Sigmoid colon (tissue), 7 donors: ENCODE measurements around the gene CDK14. TPM values are rescaled to one million over a fixed set of nuclear protein-coding genes. Genes with fewer than 3 reads are reported as not detected.

ENCODE experiments used
- DNase-seq: peaks from one replicate; pipeline ENCODE4 v3.0.0-alpha.2; 2019
- H3K27ac ChIP-seq, 4 donors: fragments of 200-600 bp; sonication (generic); one replicate each; pipeline ENCODE4 v1.5.1; 2016 to 2019; ENCODE audit warnings: mild to moderate bottlenecking in 1 of 4
- H3K27me3 ChIP-seq, 3 donors: fragments of 200-600 bp; sonication (generic); one replicate each; pipeline ENCODE4 v1.5.1; 2019; ENCODE audit warnings: mild to moderate bottlenecking in 1 of 3
- H3K36me3 ChIP-seq, 4 donors: fragments of 200-600 bp; sonication (generic); one replicate each; pipeline ENCODE4 v1.5.1; 2016 to 2019
- H3K4me1 ChIP-seq, 4 donors: fragments of 200-600 bp; sonication (generic); one replicate each; pipeline ENCODE4 v1.5.1; 2017 to 2019
- H3K4me3 ChIP-seq, 4 donors: fragments of 200-600 bp; sonication (generic); one replicate each; pipeline ENCODE4 v1.5.1; 2017 to 2019; ENCODE audit warnings: mild to moderate bottlenecking in 2 of 4, moderate library complexity in 1 of 4
- H3K9me3 ChIP-seq, 4 donors: fragments of 200-600 bp in 3 of 4; sonication (generic) in 3 of 4; one replicate each; pipeline versions ENCODE4 v1.5.1 to v1.6.1; 2013 to 2019
- EP300 ChIP-seq, 4 donors: sonication (generic); formaldehyde crosslinking; IDR thresholded peaks; one replicate each; pipeline ENCODE4 v1.6.1; 2017; ENCODE audit warnings: antibody characterized with exemption in 4 of 4
- POLR2A ChIP-seq, 2 donors: fragments of 450-650 bp; IDR thresholded peaks; one replicate each; pipeline ENCODE4 v1.6.1; 2016; ENCODE audit warnings: antibody characterized with exemption in 2 of 2, mild to moderate bottlenecking in 2 of 2, moderate library complexity in 2 of 2
- POLR2AphosphoS5 ChIP-seq, 4 donors: sonication (generic); formaldehyde crosslinking; IDR thresholded peaks; one replicate each; pipeline ENCODE4 v1.6.1; 2017; ENCODE audit warnings: antibody characterized with exemption in 4 of 4
- WGBS, 2 donors: extraction: QIAGEN DNeasy Blood & Tissue Kit; methylation state at CpG; one replicate each; pipeline ENCODE4 v1.1.7; 2013; 5-methylcytosine and 5-hydroxymethylcytosine counted together
- intact Hi-C: fragments of 100-400 bp; cut with DNase I; formaldehyde crosslinking; loops from one replicate; pipeline ENCODE4 v1.15.1; 2023
- polyA plus RNA-seq, 3 donors: library from polyadenylated mRNA; stranded (reverse); fragments of 200-250 nt; gene quantifications; one replicate each; pipeline ENCODE4 v1.2.3, GENCODE V29; 2013
- total RNA-seq, 4 donors: library from RNA; depleted of rRNA; stranded (reverse); fragments of >200 nt; gene quantifications; one replicate each; pipeline ENCODE4 v1.1.0, GENCODE V29; 2016
- TF ChIP-seq, protein P1 (sequence below), 4 experiments: fragments of 450-650 bp in 3 of 4; fragments of 200-600 bp in 1 of 4; IDR thresholded peaks; one replicate each; pipeline ENCODE4 v1.5.1; 2016 to 2019; ENCODE audit warnings: antibody characterized with exemption in 4 of 4, mild to moderate bottlenecking in 3 of 4, moderate library complexity in 2 of 4
- donor health status: healthy with polysubstance abuse.
- donor health status: Bipolar disorder and iron deficiency.
- donor health status: healthy.

CDK14 gene
- total and polyA plus RNA-seq, 7 donors = 0.92 to 19.3 (median 11.1) TPM

DNA sequence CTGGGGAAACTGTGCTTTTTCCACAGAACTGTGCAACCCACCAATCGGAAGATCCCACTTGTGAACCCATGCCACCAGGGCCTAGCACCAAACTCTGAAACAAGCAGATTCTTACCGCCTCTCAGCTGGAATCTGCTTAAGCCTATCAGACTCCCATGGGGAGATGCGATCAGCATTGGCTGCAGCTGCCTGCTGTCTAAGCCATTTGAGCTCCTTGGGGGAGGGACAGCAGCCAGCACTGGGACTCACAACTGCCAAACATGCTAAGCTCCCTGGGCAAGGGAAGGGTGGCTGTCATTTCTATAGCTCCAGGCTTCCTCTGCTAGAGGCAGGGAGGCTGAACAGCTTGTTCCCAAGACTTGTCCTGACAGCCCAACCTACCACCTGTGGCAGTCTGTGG is 283.8 kb downstream of the CDK14 start:
- DNase-seq = no peak
- no peak for TF ChIP-seq EP300 (IDR thresholded peaks at IDR 0.05)
- no peak for TF ChIP-seq POLR2AphosphoS5 (IDR thresholded peaks at IDR 0.05)
- TF ChIP-seq POLR2A (IDR thresholded peaks at IDR 0.05) = no peak
- TF ChIP-seq, protein P1, sequence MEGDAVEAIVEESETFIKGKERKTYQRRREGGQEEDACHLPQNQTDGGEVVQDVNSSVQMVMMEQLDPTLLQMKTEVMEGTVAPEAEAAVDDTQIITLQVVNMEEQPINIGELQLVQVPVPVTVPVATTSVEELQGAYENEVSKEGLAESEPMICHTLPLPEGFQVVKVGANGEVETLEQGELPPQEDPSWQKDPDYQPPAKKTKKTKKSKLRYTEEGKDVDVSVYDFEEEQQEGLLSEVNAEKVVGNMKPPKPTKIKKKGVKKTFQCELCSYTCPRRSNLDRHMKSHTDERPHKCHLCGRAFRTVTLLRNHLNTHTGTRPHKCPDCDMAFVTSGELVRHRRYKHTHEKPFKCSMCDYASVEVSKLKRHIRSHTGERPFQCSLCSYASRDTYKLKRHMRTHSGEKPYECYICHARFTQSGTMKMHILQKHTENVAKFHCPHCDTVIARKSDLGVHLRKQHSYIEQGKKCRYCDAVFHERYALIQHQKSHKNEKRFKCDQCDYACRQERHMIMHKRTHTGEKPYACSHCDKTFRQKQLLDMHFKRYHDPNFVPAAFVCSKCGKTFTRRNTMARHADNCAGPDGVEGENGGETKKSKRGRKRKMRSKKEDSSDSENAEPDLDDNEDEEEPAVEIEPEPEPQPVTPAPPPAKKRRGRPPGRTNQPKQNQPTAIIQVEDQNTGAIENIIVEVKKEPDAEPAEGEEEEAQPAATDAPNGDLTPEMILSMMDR (IDR thresholded peaks at IDR 0.05) = no peak
- Histone ChIP-seq H3K9me3 (no peaks in the 10 kb centered on the region), H3K27me3 (no peaks in the 10 kb centered on the region), H3K27ac (no peak overlapping the region), H3K4me3 (no peak overlapping the region), H3K4me1 (no peaks in the 10 kb centered on the region), H3K36me3 (no peaks in the 10 kb centered on the region)
- intact Hi-C loops = no loop called here
- 93 to 96% methylated on average over 3 of the region's 3 CpGs for WGBS, 2 donors

DNA sequence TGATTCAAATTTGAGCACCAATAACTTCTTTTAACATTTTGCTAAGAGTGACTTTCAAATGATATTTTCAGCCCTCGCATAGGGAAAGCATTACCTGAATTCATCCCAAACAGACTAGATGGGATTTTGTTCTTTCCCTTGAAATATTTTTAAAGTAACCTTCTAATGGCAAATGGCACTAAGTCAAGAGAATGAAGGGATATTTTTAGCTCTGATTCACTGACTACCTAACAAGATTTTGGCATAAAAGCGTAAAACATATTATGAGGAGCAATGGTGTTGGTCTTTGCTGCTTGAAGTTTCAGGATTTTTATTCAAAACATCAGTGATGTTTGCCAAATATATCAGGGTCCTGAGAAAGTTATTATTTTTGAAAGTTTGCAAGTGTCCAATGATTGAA is 290.3 kb downstream of the CDK14 start:
- no peak for DNase-seq
- WGBS, 2 donors = 97 to 98% methylated on average over 2 of the region's 2 CpGs
- peaks cover 0 to 4% (median 2%) of the 10 kb centered on the region in 4 donors for H3K4me1 ChIP-seq
- H3K27me3 ChIP-seq = no peaks in the 10 kb centered on the region
- no peak overlapping the region for H3K27ac ChIP-seq
- H3K9me3 ChIP-seq = no peaks in the 10 kb centered on the region
- H3K4me3 ChIP-seq = no peak overlapping the region
- H3K36me3 ChIP-seq = no peaks in the 10 kb centered on the region
- no peak for TF ChIP-seq POLR2AphosphoS5 (IDR thresholded peaks at IDR 0.05)
- no peak for TF ChIP-seq EP300 (IDR thresholded peaks at IDR 0.05)
- TF ChIP-seq, protein P1 (IDR thresholded peaks at IDR 0.05) = no peak
- TF ChIP-seq POLR2A (IDR thresholded peaks at IDR 0.05) = no peak
- intact Hi-C loops = no loop called here

DNA sequence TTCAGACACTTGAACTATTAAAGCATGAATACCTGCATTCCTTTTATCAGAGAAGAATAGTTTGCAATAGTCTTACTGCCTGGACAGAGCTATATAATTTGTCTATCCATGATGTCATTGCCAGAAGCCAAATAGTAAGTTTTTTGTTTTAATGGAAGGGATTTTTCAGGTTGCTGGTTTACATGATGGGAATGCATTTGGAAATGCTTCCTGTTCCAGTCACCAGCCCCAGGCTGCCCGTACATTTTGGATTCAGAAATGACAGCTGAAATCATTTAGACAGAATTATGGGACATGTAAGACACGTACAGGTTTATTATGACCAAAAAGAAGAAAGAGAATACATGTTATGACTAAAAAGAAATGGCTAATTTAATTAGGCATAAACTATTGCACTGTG is 293.1 kb downstream of the CDK14 start:
- H3K27ac ChIP-seq = no peak overlapping the region
- peaks cover 0 to 6% (median 6%) of the 10 kb centered on the region in 4 donors for H3K4me1 ChIP-seq
- no peaks in the 10 kb centered on the region for H3K27me3 ChIP-seq
- TF ChIP-seq POLR2AphosphoS5 (IDR thresholded peaks at IDR 0.05) = no peak
- TF ChIP-seq POLR2A (IDR thresholded peaks at IDR 0.05) = no peak
- TF ChIP-seq, protein P1 (IDR thresholded peaks at IDR 0.05) = no peak
- TF ChIP-seq EP300 (IDR thresholded peaks at IDR 0.05) = no peak
- no peak for DNase-seq
- WGBS, 2 donors = 83 to 89% methylated on average over 2 of the region's 2 CpGs
- no peak overlapping the region for H3K4me3 ChIP-seq
- H3K9me3 ChIP-seq = no peaks in the 10 kb centered on the region
- H3K36me3 ChIP-seq = no peaks in the 10 kb centered on the region
- intact Hi-C loops = no loop called here

DNA sequence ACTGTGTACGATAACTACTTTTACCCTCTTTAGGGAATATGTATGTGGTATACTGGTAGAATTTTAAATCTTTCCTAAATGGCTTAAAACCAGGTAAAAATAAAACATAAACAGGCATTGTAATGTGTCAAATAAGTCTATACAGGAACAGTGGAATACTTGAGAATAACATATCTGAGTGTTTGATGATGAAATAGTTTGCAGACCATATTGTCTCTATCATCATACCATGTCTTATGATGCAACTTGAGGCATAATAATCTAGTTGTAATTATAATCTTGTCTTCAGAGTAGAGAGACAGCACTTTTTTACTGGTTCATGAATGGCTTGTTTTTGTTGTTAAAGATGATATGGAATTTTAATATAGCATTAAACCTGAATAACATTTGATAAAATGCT is 293.5 kb downstream of the CDK14 start:
- no peak for TF ChIP-seq EP300 (IDR thresholded peaks at IDR 0.05)
- no peak for TF ChIP-seq POLR2AphosphoS5 (IDR thresholded peaks at IDR 0.05)
- no peak for TF ChIP-seq POLR2A (IDR thresholded peaks at IDR 0.05)
- TF ChIP-seq, protein P1 (IDR thresholded peaks at IDR 0.05) = no peak
- no peaks in the 10 kb centered on the region for H3K9me3 ChIP-seq
- no peaks in the 10 kb centered on the region for H3K27me3 ChIP-seq
- H3K4me3 ChIP-seq = no peak overlapping the region
- intact Hi-C loops = no loop called here
- H3K27ac ChIP-seq = no peak overlapping the region
- H3K36me3 ChIP-seq = no peaks in the 10 kb centered on the region
- H3K4me1 ChIP-seq = peaks cover 0 to 6% (median 6%) of the 10 kb centered on the region in 4 donors
- DNase-seq = no peak
- WGBS, 2 donors = 90 to 94% methylated on average over 1 of the region's 1 CpG

DNA sequence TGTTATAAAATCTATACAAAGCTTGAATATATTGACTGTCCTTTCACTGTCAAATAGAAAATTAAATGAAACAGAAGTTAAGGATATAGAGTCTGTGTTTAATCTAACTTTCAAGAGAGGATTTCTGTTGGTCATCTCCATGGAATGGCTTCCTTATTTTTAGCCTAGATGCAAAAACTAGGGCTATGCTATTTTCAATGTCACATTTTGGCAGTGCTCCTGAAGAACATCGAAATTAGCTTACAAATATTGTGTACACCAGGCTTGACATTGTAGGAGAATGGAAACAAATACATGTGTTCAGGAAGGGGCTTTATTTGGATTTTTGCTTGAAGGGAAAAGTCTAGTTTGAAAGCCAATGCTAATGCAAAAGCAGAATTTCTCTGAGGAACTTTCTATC is 295.4 kb downstream of the CDK14 start:
- TF ChIP-seq POLR2AphosphoS5 (IDR thresholded peaks at IDR 0.05) (no peak), POLR2A (IDR thresholded peaks at IDR 0.05) (no peak), EP300 (IDR thresholded peaks at IDR 0.05) (no peak)
- TF ChIP-seq, protein P1 (IDR thresholded peaks at IDR 0.05) = no peak
- H3K4me1 ChIP-seq = peaks cover 0 to 6% (median 6%) of the 10 kb centered on the region in 4 donors
- intact Hi-C loops = no loop called here
- no peak overlapping the region for H3K27ac ChIP-seq
- no peak for DNase-seq
- no peaks in the 10 kb centered on the region for H3K36me3 ChIP-seq
- H3K9me3 ChIP-seq = no peaks in the 10 kb centered on the region
- H3K27me3 ChIP-seq = no peaks in the 10 kb centered on the region
- WGBS, 2 donors = 77 to 82% methylated on average over 1 of the region's 1 CpG
- H3K4me3 ChIP-seq = no peak overlapping the region
